Liver (tissue), 3 donors: ENCODE measurements around the gene ARHGEF7.

Source experiments
- ATF3 ChIP-seq: IDR thresholded peaks from 2 replicates; pipeline ENCODE4 v1.6.1; 2016; ENCODE audit warnings: antibody characterized with exemption
- CTCF ChIP-seq: fragments of 150-350 bp; IDR thresholded peaks from 2 replicates; pipeline ENCODE4 v1.5.1; 2017; ENCODE audit warnings: improper control_type of control experiment, low read depth, low read length; ENCODE audit not compliant: missing input control
- FOXA1 ChIP-seq: IDR thresholded peaks from 2 replicates; pipeline ENCODE4 v1.6.1; 2016; ENCODE audit warnings: antibody characterized with exemption
- GABPA ChIP-seq, 2 donors: IDR thresholded peaks in 1 of 2; conservative IDR thresholded peaks in 1 of 2; 2 replicates each; pipeline ENCODE4 v1.6.1; 2016; ENCODE audit warnings: antibody characterized with exemption in 2 of 2, mild to moderate bottlenecking in 1 of 2, moderate library complexity in 1 of 2
- MAX ChIP-seq: IDR thresholded peaks from 2 replicates; pipeline ENCODE4 v1.6.1; 2016; ENCODE audit warnings: antibody characterized with exemption
- TAF1 ChIP-seq: conservative IDR thresholded peaks from 2 replicates; pipeline ENCODE4 v1.6.1; 2016; ENCODE audit warnings: antibody characterized with exemption, mild to moderate bottlenecking
- YY1 ChIP-seq: IDR thresholded peaks from 2 replicates; pipeline ENCODE4 v1.6.1; 2016; ENCODE audit warnings: antibody characterized with exemption, mild to moderate bottlenecking
- donor health status: healthy.
- donor health status: healthy.

- TF ChIP-seq FOXA1: no peak
- TF ChIP-seq MAX: no peak
- TF ChIP-seq TAF1: no peak
- TF ChIP-seq CTCF: no peak
- no peak for TF ChIP-seq YY1
- TF ChIP-seq GABPA (IDR thresholded peaks at IDR 0.05 in 1 of 2, conservative IDR thresholded peaks at IDR 0.05 in 1 of 2): no peak
- TF ChIP-seq ATF3: no peak
Observed at GRCh38 chr13:111270126-111270525, 155.0 kb downstream of the ARHGEF7 start.
